WTC11 (cell line): ENCODE results near the gene TRPM2. TPM values are rescaled to one million over a fixed set of nuclear protein-coding genes. Genes with fewer than 3 reads are reported as not detected.

ENCODE experiments used
- ATAC-seq: fragments of 200-7000 bp; cut with Tn5 transposase; 2 replicates; pipeline ENCODE4 v1.10.0; 2021; ENCODE audit warnings: mild to moderate bottlenecking, moderate library complexity
- CTCF ChIA-PET: fragments of 300-600 bp; sonication (Branson Sonifier 250); formaldehyde crosslinking; loops from one replicate; lab custom pipeline; 2021; ENCODE audit warnings: antibody characterized with exemption; lab: Charles Lee
- POLR2A ChIA-PET: fragments of 350-600 bp; sonication (Branson Sonifier 250); formaldehyde crosslinking; loops from one replicate; lab custom pipeline; 2021; ENCODE audit warnings: antibody characterized with exemption; lab: Charles Lee
- DNase-seq: peaks from one replicate; pipeline ENCODE4 v3.0.0; 2021; ENCODE audit warnings: low spot score
- H3K27ac Mint-ChIP-seq: 2 replicates; pipeline ENCODE4 v1.8.0; 2021; ENCODE audit warnings: mixed read lengths
- H3K27me3 Mint-ChIP-seq: 2 replicates; pipeline ENCODE4 v1.8.0; 2021; ENCODE audit warnings: low read depth, mild to moderate bottlenecking, moderate library complexity, mixed read lengths
- H3K36me3 Mint-ChIP-seq: 2 replicates; pipeline ENCODE4 v1.8.0; 2021; ENCODE audit warnings: mixed read lengths
- H3K4me1 Mint-ChIP-seq: 2 replicates; pipeline ENCODE4 v1.8.0; 2022; ENCODE audit warnings: mixed read lengths
- H3K4me3 Mint-ChIP-seq: 2 replicates; pipeline ENCODE4 v1.8.0; 2021; ENCODE audit warnings: mild to moderate bottlenecking, moderate library complexity, mixed read lengths
- H3K9me3 Mint-ChIP-seq: 2 replicates; pipeline ENCODE4 v1.8.0; 2021; ENCODE audit warnings: mixed read lengths
- E2F5 ChIP-seq: sonication (generic); formaldehyde crosslinking; IDR thresholded peaks from 2 replicates; pipeline ENCODE4 v1.8.1; 2022; ENCODE audit warnings: mild to moderate bottlenecking, moderate library complexity, missing genetic modification reagents
- EMX1 ChIP-seq: fragments of 250-450 bp; sonication (Bioruptor Pico); IDR thresholded peaks from 2 replicates; pipeline ENCODE4 v1.8.0; 2021; ENCODE audit warnings: mild to moderate bottlenecking
- ETV6 ChIP-seq: sonication (generic); formaldehyde crosslinking; IDR thresholded peaks from 2 replicates; pipeline ENCODE4 v1.8.1; 2022; ENCODE audit warnings: mild to moderate bottlenecking, missing genetic modification reagents
- GABPB1 ChIP-seq: sonication (generic); formaldehyde crosslinking; IDR thresholded peaks from 2 replicates; pipeline ENCODE4 v1.8.1; 2023; ENCODE audit warnings: mild to moderate bottlenecking, missing genetic modification reagents
- GTF2I ChIP-seq: fragments of 250-450 bp; sonication (Bioruptor Pico); conservative IDR thresholded peaks from 2 replicates; pipeline ENCODE4 v1.4.0; 2021; ENCODE audit warnings: mild to moderate bottlenecking
- KAT7 ChIP-seq: sonication (generic); formaldehyde crosslinking; IDR thresholded peaks from 2 replicates; pipeline ENCODE4 v1.8.1; 2023; ENCODE audit warnings: missing genetic modification reagents, mild to moderate bottlenecking, borderline replicate concordance
- NR2C2 ChIP-seq: sonication (generic); formaldehyde crosslinking; IDR thresholded peaks from 2 replicates; pipeline ENCODE4 v1.8.0; 2022; ENCODE audit warnings: mild to moderate bottlenecking, missing genetic modification reagents
- OVOL2 ChIP-seq: fragments of 250-450 bp; sonication (Bioruptor Pico); IDR thresholded peaks from 2 replicates; pipeline ENCODE4 v1.9.0; 2021; ENCODE audit warnings: mild to moderate bottlenecking, borderline replicate concordance
- PRRX2 ChIP-seq: fragments of 250-450 bp; sonication (Bioruptor Pico); IDR thresholded peaks from 2 replicates; pipeline ENCODE4 v1.8.0; 2021; ENCODE audit warnings: mild to moderate bottlenecking
- SOX15 ChIP-seq: fragments of 250-450 bp; sonication (Bioruptor Pico); IDR thresholded peaks from 2 replicates; pipeline ENCODE4 v1.9.0; 2021; ENCODE audit warnings: mild to moderate bottlenecking
- USF2 ChIP-seq: sonication (generic); formaldehyde crosslinking; IDR thresholded peaks from 2 replicates; pipeline ENCODE4 v1.8.1; 2023; ENCODE audit warnings: mild to moderate bottlenecking, missing genetic modification reagents, moderate library complexity
- ZMAT4 ChIP-seq: fragments of 250-450 bp; sonication (Bioruptor Pico); IDR thresholded peaks from 2 replicates; pipeline ENCODE4 v1.9.0; 2021; ENCODE audit warnings: mild to moderate bottlenecking
- ZNF219 ChIP-seq: sonication (generic); formaldehyde crosslinking; IDR thresholded peaks from 2 replicates; pipeline ENCODE4 v1.8.0; 2023; ENCODE audit warnings: missing genetic modification reagents, mild to moderate bottlenecking, borderline replicate concordance
- ZNF263 ChIP-seq: sonication (generic); formaldehyde crosslinking; IDR thresholded peaks from 2 replicates; pipeline ENCODE4 v1.8.1; 2022; ENCODE audit warnings: low read depth, mild to moderate bottlenecking, moderate library complexity, missing genetic modification reagents
- ZNF416 ChIP-seq: fragments of 250-450 bp; sonication (Bioruptor Pico); IDR thresholded peaks from 2 replicates; pipeline ENCODE4 v1.9.0; 2021; ENCODE audit warnings: mild to moderate bottlenecking, inconsistent platforms
- total RNA-seq: library from RNA; stranded (reverse); gene quantifications from 3 replicates; pipeline ENCODE4 v1.2.3, GENCODE V29; 2021
- TF ChIP-seq, protein P1 (sequence below): sonication (generic); formaldehyde crosslinking; IDR thresholded peaks from 2 replicates; pipeline ENCODE4 v1.8.1; 2022; ENCODE audit warnings: mild to moderate bottlenecking, missing genetic modification reagents, moderate library complexity, borderline replicate concordance
- TF ChIP-seq, protein P2 (sequence below): fragments of 250-450 bp; sonication (Bioruptor Pico); conservative IDR thresholded peaks from 2 replicates; pipeline ENCODE4 v1.9.0; 2021; ENCODE audit warnings: mild to moderate bottlenecking
- TF ChIP-seq, protein P3 (sequence below): sonication (generic); formaldehyde crosslinking; conservative IDR thresholded peaks from 2 replicates; pipeline ENCODE4 v1.8.1; 2023; ENCODE audit warnings: mild to moderate bottlenecking, low read depth, missing genetic modification reagents, moderate library complexity
- TF ChIP-seq, protein P4 (sequence below): sonication (generic); formaldehyde crosslinking; IDR thresholded peaks from 2 replicates; pipeline ENCODE4 v1.8.0; 2022; ENCODE audit warnings: mild to moderate bottlenecking, missing genetic modification reagents

Gene TRPM2
- total RNA-seq, 1 experiment from 2014 or later = 0.92 TPM

DNA sequence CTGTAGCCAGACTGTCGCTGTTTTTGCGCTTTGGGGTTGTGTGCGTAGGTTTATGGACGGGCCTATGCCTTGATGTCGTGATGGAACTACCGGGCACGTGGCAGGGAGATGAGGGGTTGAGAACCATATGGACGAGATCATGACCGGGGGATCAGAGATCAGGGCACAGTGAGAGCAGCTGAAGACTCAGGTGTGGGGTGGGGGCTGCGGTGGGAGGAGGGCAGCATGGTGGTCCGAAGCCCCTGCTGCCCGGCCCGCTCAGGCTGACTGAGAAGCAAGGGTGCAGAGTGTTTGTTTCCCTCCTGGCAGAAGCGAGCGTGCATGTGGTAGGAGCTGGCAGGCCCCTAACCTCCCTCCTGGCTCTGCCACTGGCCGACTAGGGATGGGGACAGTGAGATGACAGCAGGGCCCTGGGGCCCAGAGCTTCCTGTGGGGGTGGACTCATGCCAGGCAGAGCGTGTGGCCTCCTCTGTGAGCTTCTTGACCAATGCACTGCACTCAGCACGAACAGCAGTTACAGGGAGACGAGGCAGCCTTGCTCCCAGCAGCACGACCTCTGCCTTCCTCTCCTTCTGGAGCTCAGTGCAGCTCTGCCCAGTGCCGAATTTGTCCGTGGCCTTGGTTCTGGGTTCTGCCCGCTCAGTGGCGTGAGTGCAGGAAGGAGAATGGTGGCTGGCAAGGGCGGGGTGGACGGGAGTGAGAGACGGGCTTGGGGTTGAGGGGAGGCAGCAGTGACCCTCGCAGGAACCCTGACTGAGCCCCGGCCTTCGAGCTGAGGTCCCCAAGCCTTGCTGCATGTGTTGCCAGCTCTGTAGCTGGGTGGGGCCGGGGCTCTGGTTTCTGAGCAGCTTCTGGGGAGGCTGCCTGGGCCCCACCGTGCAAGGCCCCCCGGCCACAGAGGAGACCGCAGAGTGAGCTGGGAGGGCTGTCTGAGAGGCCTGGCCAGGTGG, 79.7 kb downstream of the TRPM2 start (continued):
- TF ChIP-seq USF2 (CRISPR knock-in tag) (no peak), ZMAT4 (CRISPR knock-in tag) (no peak), E2F5 (CRISPR knock-in tag) (no peak)
- TF ChIP-seq, protein P1, sequence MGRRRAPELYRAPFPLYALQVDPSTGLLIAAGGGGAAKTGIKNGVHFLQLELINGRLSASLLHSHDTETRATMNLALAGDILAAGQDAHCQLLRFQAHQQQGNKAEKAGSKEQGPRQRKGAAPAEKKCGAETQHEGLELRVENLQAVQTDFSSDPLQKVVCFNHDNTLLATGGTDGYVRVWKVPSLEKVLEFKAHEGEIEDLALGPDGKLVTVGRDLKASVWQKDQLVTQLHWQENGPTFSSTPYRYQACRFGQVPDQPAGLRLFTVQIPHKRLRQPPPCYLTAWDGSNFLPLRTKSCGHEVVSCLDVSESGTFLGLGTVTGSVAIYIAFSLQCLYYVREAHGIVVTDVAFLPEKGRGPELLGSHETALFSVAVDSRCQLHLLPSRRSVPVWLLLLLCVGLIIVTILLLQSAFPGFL (CRISPR knock-in tag) = no peak
- TF ChIP-seq, protein P2, sequence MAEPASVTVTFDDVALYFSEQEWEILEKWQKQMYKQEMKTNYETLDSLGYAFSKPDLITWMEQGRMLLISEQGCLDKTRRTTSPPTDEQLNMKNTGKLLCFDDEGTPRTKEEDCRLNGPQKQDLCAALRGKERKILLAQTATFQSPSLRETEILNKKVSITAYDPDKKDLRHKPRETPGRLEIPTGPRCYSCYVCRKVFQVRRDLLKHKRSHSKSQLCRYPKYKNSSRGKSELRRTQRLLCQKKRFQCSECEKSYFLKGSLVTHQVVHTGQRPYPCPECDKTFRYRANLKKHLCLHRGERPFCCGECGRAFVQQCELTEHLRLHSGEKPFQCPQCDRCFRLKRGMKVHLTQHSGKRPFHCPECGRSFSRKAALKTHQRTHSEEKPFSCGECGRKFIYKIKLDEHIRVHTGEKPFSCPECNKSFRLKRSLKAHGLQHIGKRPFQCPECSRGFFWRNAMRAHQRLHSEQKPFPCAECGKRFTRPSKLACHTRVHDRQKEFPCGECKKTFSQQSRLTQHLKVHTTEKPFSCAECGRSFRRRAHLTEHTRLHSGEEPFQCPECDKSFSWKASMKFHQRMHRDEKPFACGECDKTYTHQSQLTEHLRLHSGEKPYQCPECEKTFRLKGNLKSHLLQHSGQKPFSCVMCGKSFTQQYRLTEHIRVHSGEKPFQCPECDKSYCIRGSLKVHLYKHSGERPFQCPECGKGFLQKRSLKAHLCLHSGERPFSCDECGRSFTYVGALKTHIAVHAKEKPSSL (CRISPR knock-in tag) = no peak
- TF ChIP-seq, protein P3, sequence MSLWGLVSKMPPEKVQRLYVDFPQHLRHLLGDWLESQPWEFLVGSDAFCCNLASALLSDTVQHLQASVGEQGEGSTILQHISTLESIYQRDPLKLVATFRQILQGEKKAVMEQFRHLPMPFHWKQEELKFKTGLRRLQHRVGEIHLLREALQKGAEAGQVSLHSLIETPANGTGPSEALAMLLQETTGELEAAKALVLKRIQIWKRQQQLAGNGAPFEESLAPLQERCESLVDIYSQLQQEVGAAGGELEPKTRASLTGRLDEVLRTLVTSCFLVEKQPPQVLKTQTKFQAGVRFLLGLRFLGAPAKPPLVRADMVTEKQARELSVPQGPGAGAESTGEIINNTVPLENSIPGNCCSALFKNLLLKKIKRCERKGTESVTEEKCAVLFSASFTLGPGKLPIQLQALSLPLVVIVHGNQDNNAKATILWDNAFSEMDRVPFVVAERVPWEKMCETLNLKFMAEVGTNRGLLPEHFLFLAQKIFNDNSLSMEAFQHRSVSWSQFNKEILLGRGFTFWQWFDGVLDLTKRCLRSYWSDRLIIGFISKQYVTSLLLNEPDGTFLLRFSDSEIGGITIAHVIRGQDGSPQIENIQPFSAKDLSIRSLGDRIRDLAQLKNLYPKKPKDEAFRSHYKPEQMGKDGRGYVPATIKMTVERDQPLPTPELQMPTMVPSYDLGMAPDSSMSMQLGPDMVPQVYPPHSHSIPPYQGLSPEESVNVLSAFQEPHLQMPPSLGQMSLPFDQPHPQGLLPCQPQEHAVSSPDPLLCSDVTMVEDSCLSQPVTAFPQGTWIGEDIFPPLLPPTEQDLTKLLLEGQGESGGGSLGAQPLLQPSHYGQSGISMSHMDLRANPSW (CRISPR knock-in tag) = no peak
- TF ChIP-seq, all 79 proteins: peak for 0

GRCh38 chr21:44433791-44434567, 80.6 kb downstream of the TRPM2 start:
- ATAC-seq (no peak), DNase-seq (no peak)
- peaks cover 18% of the 10 kb centered on the region for H3K9me3 Mint-ChIP-seq
- H3K4me1 Mint-ChIP-seq = no peaks in the 10 kb centered on the region
- CTCF ChIA-PET = interaction anchor here (1.3 kb wide), 1 partner anchor 10 kb away, joined by 8 read pairs; no protein-coding TSS in a partner anchor
- no peak overlapping the region for H3K4me3 Mint-ChIP-seq
- H3K27ac Mint-ChIP-seq = no peak overlapping the region
- TF ChIP-seq ZNF219 (CRISPR knock-in tag) (no peak), GTF2I (CRISPR knock-in tag) (no peak), PRRX2 (CRISPR knock-in tag) (no peak), SOX15 (CRISPR knock-in tag) (no peak), KAT7 (CRISPR knock-in tag) (no peak), EMX1 (CRISPR knock-in tag) (no peak), OVOL2 (no peak), GABPB1 (CRISPR knock-in tag) (no peak), NR2C2 (CRISPR knock-in tag) (no peak), ZNF263 (CRISPR knock-in tag) (no peak), ZNF416 (no peak), ETV6 (CRISPR knock-in tag) (no peak)
- TF ChIP-seq, protein P4, sequence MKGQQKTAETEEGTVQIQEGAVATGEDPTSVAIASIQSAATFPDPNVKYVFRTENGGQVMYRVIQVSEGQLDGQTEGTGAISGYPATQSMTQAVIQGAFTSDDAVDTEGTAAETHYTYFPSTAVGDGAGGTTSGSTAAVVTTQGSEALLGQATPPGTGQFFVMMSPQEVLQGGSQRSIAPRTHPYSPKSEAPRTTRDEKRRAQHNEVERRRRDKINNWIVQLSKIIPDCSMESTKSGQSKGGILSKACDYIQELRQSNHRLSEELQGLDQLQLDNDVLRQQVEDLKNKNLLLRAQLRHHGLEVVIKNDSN = no peak
- POLR2A ChIA-PET = no interaction called here
- no peaks in the 10 kb centered on the region for H3K27me3 Mint-ChIP-seq
- H3K36me3 Mint-ChIP-seq = peaks cover 9% of the 10 kb centered on the region; the same call in 1 of the 2 replicates
